ENCODE measurements around the gene PTAFR.
A peak's percentile ranks its signal among the peaks of the same experiment; 100 is the strongest.

PTAFR gene

GRCh38 chr1:28112388-28113241 is 63.9 kb downstream of the PTAFR start:
- Histone ChIP-seq H3K4me3 (ENCODE audit: low read depth, low read length) (no peak overlapping the region), H3K27me3 (no peaks in the 10 kb centered on the region), H3K9me3 (no peaks in the 10 kb centered on the region), H3K36me3 (no peaks in the 10 kb centered on the region), H3K4me1 (no peaks in the 10 kb centered on the region)
- DNase-seq = no peak
- peak; percentile 31 for TF ChIP-seq CTCF (IDR thresholded peaks at IDR 0.05; ENCODE audit: low read depth, low read length)

- no peaks in the 10 kb centered on the region for H3K9me3 ChIP-seq
- no peaks in the 10 kb centered on the region for H3K36me3 ChIP-seq
- H3K4me3 ChIP-seq (ENCODE audit: low read depth, low read length) = no peak overlapping the region
- no peaks in the 10 kb centered on the region for H3K4me1 ChIP-seq
- no peak for DNase-seq
- no peaks in the 10 kb centered on the region for H3K27me3 ChIP-seq
- TF ChIP-seq CTCF (IDR thresholded peaks at IDR 0.05; ENCODE audit: low read depth, low read length) = no peak
These were observed 65.3 kb downstream of the PTAFR start for GRCh38 chr1:28111157-28111556.

- Histone ChIP-seq H3K4me1 (no peaks in the 10 kb centered on the region), H3K9me3 (no peaks in the 10 kb centered on the region), H3K4me3 (ENCODE audit: low read depth, low read length) (no peak overlapping the region), H3K27me3 (no peaks in the 10 kb centered on the region), H3K36me3 (no peaks in the 10 kb centered on the region)
- no peak for DNase-seq
- no peak for TF ChIP-seq CTCF (IDR thresholded peaks at IDR 0.05; ENCODE audit: low read depth, low read length)
These were observed 65.9 kb downstream of the PTAFR start for GRCh38 chr1:28110555-28110954.

- no peaks in the 10 kb centered on the region for H3K27me3 ChIP-seq
- no peak overlapping the region for H3K4me3 ChIP-seq (ENCODE audit: low read depth, low read length)
- DNase-seq = no peak
- no peaks in the 10 kb centered on the region for H3K36me3 ChIP-seq
- H3K9me3 ChIP-seq = no peaks in the 10 kb centered on the region
- TF ChIP-seq CTCF (IDR thresholded peaks at IDR 0.05; ENCODE audit: low read depth, low read length) = no peak
- H3K4me1 ChIP-seq = no peaks in the 10 kb centered on the region
These were observed 66.9 kb downstream of the PTAFR start for GRCh38 chr1:28109639-28110038.

GRCh38 chr1:28108001-28108400 is 68.5 kb downstream of the PTAFR start:
- Histone ChIP-seq H3K9me3 (no peaks in the 10 kb centered on the region), H3K36me3 (no peaks in the 10 kb centered on the region), H3K27me3 (no peaks in the 10 kb centered on the region), H3K4me1 (no peaks in the 10 kb centered on the region), H3K4me3 (ENCODE audit: low read depth, low read length) (no peak overlapping the region)
- DNase-seq = no peak
- no peak for TF ChIP-seq CTCF (IDR thresholded peaks at IDR 0.05; ENCODE audit: low read depth, low read length)

- H3K4me1 ChIP-seq = no peaks in the 10 kb centered on the region
- no peaks in the 10 kb centered on the region for H3K9me3 ChIP-seq
- TF ChIP-seq CTCF (IDR thresholded peaks at IDR 0.05; ENCODE audit: low read depth, low read length) = no peak
- no peaks in the 10 kb centered on the region for H3K36me3 ChIP-seq
- H3K4me3 ChIP-seq (ENCODE audit: low read depth, low read length) = peak overlapping the region; percentile 58
- peak; percentile 49 for DNase-seq
- no peaks in the 10 kb centered on the region for H3K27me3 ChIP-seq
These were observed 71.5 kb downstream of the PTAFR start for GRCh38 chr1:28104866-28105467.
